ENCODE data around the gene RETREG3.

- no peak for TF ChIP-seq EZH2 (IDR thresholded peaks at IDR 0.05; ENCODE audit: borderline replicate concordance, low read length)
- TF ChIP-seq, protein P1, sequence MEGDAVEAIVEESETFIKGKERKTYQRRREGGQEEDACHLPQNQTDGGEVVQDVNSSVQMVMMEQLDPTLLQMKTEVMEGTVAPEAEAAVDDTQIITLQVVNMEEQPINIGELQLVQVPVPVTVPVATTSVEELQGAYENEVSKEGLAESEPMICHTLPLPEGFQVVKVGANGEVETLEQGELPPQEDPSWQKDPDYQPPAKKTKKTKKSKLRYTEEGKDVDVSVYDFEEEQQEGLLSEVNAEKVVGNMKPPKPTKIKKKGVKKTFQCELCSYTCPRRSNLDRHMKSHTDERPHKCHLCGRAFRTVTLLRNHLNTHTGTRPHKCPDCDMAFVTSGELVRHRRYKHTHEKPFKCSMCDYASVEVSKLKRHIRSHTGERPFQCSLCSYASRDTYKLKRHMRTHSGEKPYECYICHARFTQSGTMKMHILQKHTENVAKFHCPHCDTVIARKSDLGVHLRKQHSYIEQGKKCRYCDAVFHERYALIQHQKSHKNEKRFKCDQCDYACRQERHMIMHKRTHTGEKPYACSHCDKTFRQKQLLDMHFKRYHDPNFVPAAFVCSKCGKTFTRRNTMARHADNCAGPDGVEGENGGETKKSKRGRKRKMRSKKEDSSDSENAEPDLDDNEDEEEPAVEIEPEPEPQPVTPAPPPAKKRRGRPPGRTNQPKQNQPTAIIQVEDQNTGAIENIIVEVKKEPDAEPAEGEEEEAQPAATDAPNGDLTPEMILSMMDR (IDR thresholded peaks at IDR 0.05; ENCODE audit: low read length), result peak; percentile 23; the same call in 1 of the 2 replicates
Measured at GRCh38 chr17:42553866-42554249, 55.3 kb downstream of the RETREG3 start.
